K562 (cell line): ENCODE measurements around the gene TTL. TPM values are rescaled to one million over a fixed set of nuclear protein-coding genes. Genes with fewer than 3 reads are reported as not detected.

Experiments used
- ATAC-seq: fragments of 200-7000 bp; cut with Tn5 transposase; 3 replicates; pipeline ENCODE4 v1.9.1; 2020; ENCODE audit warnings: moderate library complexity
- BruUV-seq: library from RNA; stranded (reverse); fragments of 400-500 nt; replicated peaks from 2 replicates; lab custom pipeline; 2021; lab: Mats Ljungman, UMichigan
- CTCF ChIA-PET: fragments of 300-600 bp; formaldehyde crosslinking; extraction: SDS; loops from one replicate; lab custom pipeline; 2021; ENCODE audit warnings: low intra/inter-chr PET ratio; lab: Yijun Ruan, JAX
- POLR2A ChIA-PET: fragments of 300-600, 350-650 bp; sonication (Branson Sonifier 250); formaldehyde crosslinking; extraction: SDS; loops from one replicate; lab custom pipeline; 2021; ENCODE audit warnings: antibody characterized with exemption, inconsistent platforms; lab: Yijun Ruan, JAX
- DNase-seq, 4 experiments: peaks; one replicate each; pipeline versions ENCODE4 v3.0.0 to v3.0.0-alpha.2; 2011 to 2018; ENCODE audit warnings: low spot score in 3 of 4, mixed read lengths in 3 of 4; ENCODE audit errors: extremely low read depth in 1 of 4
- FAIRE-seq: peaks from 2 replicates; lab custom pipeline; 2011; peaks lifted over from hg19 to GRCh38; lab: Jason Lieb, UNC
- H2AFZ ChIP-seq: 2 replicates; pipeline ENCODE4 v1.6.0; 2011; ENCODE audit warnings: low read depth, low read length, control low read depth, inconsistent platforms
- H3K27ac ChIP-seq: fragments of 200-600 bp; 3 replicates; pipeline ENCODE4 v1.8.0; 2011; ENCODE audit warnings: low read depth, mild to moderate bottlenecking, control low read depth, inconsistent platforms, low read length, moderate library complexity, mixed read lengths; ENCODE audit errors: extremely low read depth
- H3K27me3 ChIP-seq, 2 experiments: fragments of 300-600 bp in 1 of 2; 2 replicates in 1 of 2; 3 replicates in 1 of 2; pipeline versions ENCODE4 v1.6.0 to v1.8.0; 2011; ENCODE audit warnings: inconsistent platforms in 2 of 2, low read length in 2 of 2, mild to moderate bottlenecking in 1 of 2, mixed read lengths in 1 of 2, moderate library complexity in 1 of 2; ENCODE audit not compliant: control insufficient read depth in 2 of 2, insufficient read depth in 2 of 2
- H3K36me3 ChIP-seq: fragments of 300-600 bp; 3 replicates; pipeline ENCODE4 v1.8.0; 2011; ENCODE audit warnings: mild to moderate bottlenecking, low read length, inconsistent platforms; ENCODE audit not compliant: control insufficient read depth, insufficient read depth
- H3K4me1 ChIP-seq, 2 experiments: fragments of 200-600 bp in 1 of 2; replicated peaks in 1 of 2; 2 replicates in 1 of 2; 3 replicates in 1 of 2; pipeline versions ENCODE4 v1.5.1 to v1.8.0; 2011; ENCODE audit warnings: inconsistent platforms in 2 of 2, low read length in 2 of 2, mild to moderate bottlenecking in 1 of 2, mixed read lengths in 1 of 2, moderate library complexity in 1 of 2; ENCODE audit not compliant: control insufficient read depth in 2 of 2, insufficient read depth in 2 of 2
- H3K4me2 ChIP-seq: 2 replicates; pipeline ENCODE4 v1.6.1; 2011; ENCODE audit warnings: low read length, control low read depth, inconsistent platforms, mixed read lengths; ENCODE audit not compliant: insufficient read depth
- H3K4me3 ChIP-seq: fragments of 200-600 bp; sonication (generic), shearing (Covaris generic); 2 replicates; pipeline ENCODE4 v1.5.1; 2016; ENCODE audit warnings: control low read depth, inconsistent platforms
- H3K79me2 ChIP-seq: fragments of 200-600 bp; 3 replicates; pipeline ENCODE4 v1.8.0; 2011; ENCODE audit warnings: low read length, inconsistent platforms; ENCODE audit not compliant: control insufficient read depth, insufficient read depth
- H3K9ac ChIP-seq, 2 experiments: 2 replicates each; pipeline versions ENCODE4 v1.6.0 to v1.6.1; 2011; ENCODE audit warnings: low read depth in 2 of 2, low read length in 2 of 2, control low read depth in 1 of 2, inconsistent platforms in 1 of 2, mild to moderate bottlenecking in 1 of 2, mixed read lengths in 1 of 2; ENCODE audit not compliant: insufficient read depth in 1 of 2
- H3K9me1 ChIP-seq: one replicate; pipeline ENCODE4 v1.6.0; 2011; ENCODE audit warnings: inconsistent platforms, mild to moderate bottlenecking, low read length, moderate library complexity; ENCODE audit not compliant: control insufficient read depth, insufficient read depth
- H3K9me3 ChIP-seq: replicated peaks from 2 replicates; pipeline ENCODE4 v1.5.1; 2011; ENCODE audit warnings: low read depth, low read length, inconsistent platforms; ENCODE audit not compliant: control insufficient read depth, insufficient read depth
- H4K20me1 ChIP-seq: replicated peaks from 2 replicates; pipeline ENCODE4 v1.6.1; 2011; ENCODE audit warnings: low read length, inconsistent platforms, mixed read lengths; ENCODE audit not compliant: control insufficient read depth, insufficient read depth
- MIER1 ChIP-seq: fragments of 450-650 bp; IDR thresholded peaks from 2 replicates; pipeline ENCODE4 v1.6.1; 2016; ENCODE audit warnings: antibody characterized with exemption, mild to moderate bottlenecking, low read depth
- WGBS: fragments of 100-300 bp; shearing (Covaris generic); methylation state at CpG from one replicate; pipeline ENCODE4 v1.1.6; 2016; ENCODE audit warnings: low coverage, mixed read lengths; ENCODE audit not compliant: insufficient coverage; ENCODE audit errors: missing lambda C conversion rate; 5-methylcytosine and 5-hydroxymethylcytosine counted together
- in situ Hi-C: fragments of 300-500 bp; cut with MboI; formaldehyde crosslinking; loops from 4 replicates; pipeline ENCODE4 v1.15.0; 2018; ENCODE audit warnings: inconsistent platforms, mixed read lengths
- intact Hi-C: fragments of 100-400 bp; cut with micrococcal nuclease; formaldehyde crosslinking; loops from 2 replicates; pipeline ENCODE4 v1.14.2; 2022
- polyA plus RNA-seq, 8 experiments: library from polyadenylated mRNA; depleted of rRNA in 4 of 8; stranded (reverse) in 5 of 8; unstranded in 3 of 8; fragments of >200 nt; fragmentation: Nextera tagmentation in 2 of 8; fragmentation: Illumina TruSeq in 1 of 8; extraction: Ambion mirVana in 2 of 8; extraction: Trizol in 1 of 8; gene quantifications; 2 replicates each; pipeline versions ENCODE4 v1.2.1 to v1.2.3, GENCODE V29; 2011 to 2014; ENCODE audit warnings: inconsistent platforms in 1 of 8, missing spikeins in 1 of 8
- total RNA-seq, 7 experiments: library from RNA; depleted of rRNA in 6 of 7; stranded (reverse); fragments of >200 nt in 6 of 7; fragmentation: Illumina TruSeq in 2 of 7; extraction: Trizol in 2 of 7; gene quantifications; 2 replicates each; pipeline versions ENCODE4 v1.2.1 to v1.2.3, GENCODE V29; 2011 to 2021; ENCODE audit warnings: low replicate concordance in 1 of 7
- TF ChIP-seq, protein P1 (sequence below), 3 experiments: IDR thresholded peaks in 2 of 3; conservative IDR thresholded peaks in 1 of 3; 2 replicates each; pipeline ENCODE4 v1.5.1; 2011 to 2012; ENCODE audit warnings: low read length in 3 of 3, mild to moderate bottlenecking in 3 of 3, control low read depth in 2 of 3, improper control_type of control experiment in 1 of 3, inconsistent platforms in 1 of 3, low read depth in 1 of 3, mixed read lengths in 1 of 3, moderate library complexity in 1 of 3; ENCODE audit not compliant: insufficient read depth in 2 of 3
- TF ChIP-seq, protein P2 (sequence below): sonication (generic); formaldehyde crosslinking; IDR thresholded peaks from 2 replicates; pipeline ENCODE4 v1.8.0; 2022; ENCODE audit warnings: mild to moderate bottlenecking, missing genetic modification reagents, borderline replicate concordance

The TTL gene
- total and polyA plus RNA-seq, 9 of the 15 experiments (the other 6 are each of a cell fraction or from before 2014, with no cell fraction given) = 9.4 to 54.4 (median 34.9) TPM

DNA sequence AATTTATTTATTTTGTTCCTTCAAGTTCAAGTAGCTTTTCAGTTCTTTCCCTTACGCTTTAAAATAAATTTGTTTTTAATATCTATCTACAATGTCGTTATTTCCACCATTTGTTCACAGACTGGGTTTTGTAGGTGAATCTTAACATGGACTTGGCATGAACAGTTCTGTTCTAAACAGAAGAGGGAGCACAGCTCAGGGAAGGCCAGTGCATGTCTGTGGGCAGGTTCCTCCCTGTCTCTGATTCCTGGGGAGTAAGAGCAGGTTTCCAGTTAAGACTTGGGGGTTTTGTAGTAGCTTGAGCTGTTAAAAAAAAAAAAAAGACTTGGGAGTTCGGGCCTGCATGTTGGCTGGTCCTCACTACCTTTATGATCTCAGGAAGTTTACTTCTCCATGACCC is 11.1 kb downstream of the TTL start:
- peaks cover 6 to 16% of the 10 kb centered on the region in 2 experiments; a peak in 4 of 5 replicates for H3K4me1 ChIP-seq
- intact Hi-C loops = no loop called here
- no peaks in the 10 kb centered on the region for H4K20me1 ChIP-seq
- ChIA-PET POLR2A (interaction anchor here (1.7 kb wide), 1 partner anchor 17 kb away, joined by 6 read pairs; no protein-coding TSS in a partner anchor), CTCF (no interaction called here)
- H3K27me3 ChIP-seq = no peaks in the 10 kb centered on the region
- no peak overlapping the region for H3K4me3 ChIP-seq
- peaks cover 44% of the 10 kb centered on the region for H3K36me3 ChIP-seq
- H2AFZ ChIP-seq = no peak overlapping the region
- DNase-seq = peak in 1 of 4 experiments; percentile 13
- H3K27ac ChIP-seq = peak overlapping the region; percentile 64; the same call in 2 of the 3 replicates
- no peaks in the 10 kb centered on the region for H3K9me3 ChIP-seq
- H3K79me2 ChIP-seq = peaks cover 16% of the 10 kb centered on the region
- H3K9ac ChIP-seq = no peak overlapping the region
- H3K9me1 ChIP-seq = no peaks in the 10 kb centered on the region
- H3K4me2 ChIP-seq = no peak overlapping the region
- no peak for TF ChIP-seq MIER1
- TF ChIP-seq, protein P1, sequence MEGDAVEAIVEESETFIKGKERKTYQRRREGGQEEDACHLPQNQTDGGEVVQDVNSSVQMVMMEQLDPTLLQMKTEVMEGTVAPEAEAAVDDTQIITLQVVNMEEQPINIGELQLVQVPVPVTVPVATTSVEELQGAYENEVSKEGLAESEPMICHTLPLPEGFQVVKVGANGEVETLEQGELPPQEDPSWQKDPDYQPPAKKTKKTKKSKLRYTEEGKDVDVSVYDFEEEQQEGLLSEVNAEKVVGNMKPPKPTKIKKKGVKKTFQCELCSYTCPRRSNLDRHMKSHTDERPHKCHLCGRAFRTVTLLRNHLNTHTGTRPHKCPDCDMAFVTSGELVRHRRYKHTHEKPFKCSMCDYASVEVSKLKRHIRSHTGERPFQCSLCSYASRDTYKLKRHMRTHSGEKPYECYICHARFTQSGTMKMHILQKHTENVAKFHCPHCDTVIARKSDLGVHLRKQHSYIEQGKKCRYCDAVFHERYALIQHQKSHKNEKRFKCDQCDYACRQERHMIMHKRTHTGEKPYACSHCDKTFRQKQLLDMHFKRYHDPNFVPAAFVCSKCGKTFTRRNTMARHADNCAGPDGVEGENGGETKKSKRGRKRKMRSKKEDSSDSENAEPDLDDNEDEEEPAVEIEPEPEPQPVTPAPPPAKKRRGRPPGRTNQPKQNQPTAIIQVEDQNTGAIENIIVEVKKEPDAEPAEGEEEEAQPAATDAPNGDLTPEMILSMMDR (IDR thresholded peaks at IDR 0.05 in 2 of 3, conservative IDR thresholded peaks at IDR 0.05 in 1 of 3; ENCODE audit: insufficient read depth in 2 of 3, low read depth in 1 of 3, low read length in 3 of 3) = peak in 2 of 3 experiments; percentile 7 to 30; a peak in 1 of 6 replicates
- TF ChIP-seq, protein P2, sequence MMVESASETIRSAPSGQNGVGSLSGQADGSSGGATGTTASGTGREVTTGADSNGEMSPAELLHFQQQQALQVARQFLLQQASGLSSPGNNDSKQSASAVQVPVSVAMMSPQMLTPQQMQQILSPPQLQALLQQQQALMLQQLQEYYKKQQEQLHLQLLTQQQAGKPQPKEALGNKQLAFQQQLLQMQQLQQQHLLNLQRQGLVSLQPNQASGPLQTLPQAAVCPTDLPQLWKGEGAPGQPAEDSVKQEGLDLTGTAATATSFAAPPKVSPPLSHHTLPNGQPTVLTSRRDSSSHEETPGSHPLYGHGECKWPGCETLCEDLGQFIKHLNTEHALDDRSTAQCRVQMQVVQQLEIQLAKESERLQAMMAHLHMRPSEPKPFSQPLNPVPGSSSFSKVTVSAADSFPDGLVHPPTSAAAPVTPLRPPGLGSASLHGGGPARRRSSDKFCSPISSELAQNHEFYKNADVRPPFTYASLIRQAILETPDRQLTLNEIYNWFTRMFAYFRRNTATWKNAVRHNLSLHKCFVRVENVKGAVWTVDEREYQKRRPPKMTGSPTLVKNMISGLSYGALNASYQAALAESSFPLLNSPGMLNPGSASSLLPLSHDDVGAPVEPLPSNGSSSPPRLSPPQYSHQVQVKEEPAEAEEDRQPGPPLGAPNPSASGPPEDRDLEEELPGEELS (CRISPR knock-in tag) = no peak
- in situ Hi-C loops = loop anchor here (25.0 kb wide), 1 partner anchor 231 kb away; the partner anchor contains the start of gene ZC3H8
- BruUV-seq = no TSS peak
- FAIRE-seq = no peak
- peak; percentile 86 for ATAC-seq
- WGBS = 52% methylated on average over 3 of the region's 3 CpGs
